ENCODE data around the gene PROC. TPM values are rescaled to one million over a fixed set of nuclear protein-coding genes. Genes with fewer than 3 reads are reported as not detected.

Gene PROC
- not detected for total RNA-seq
- not detected for polyA plus RNA-seq
- total RNA-seq = 0 to 0.17 (median 0.04) reads per million in 6 experiments

GRCh38 chr2:127418300-127419111 lies at the start of gene PROC:
TSS of gene PROC (plus strand) at chr2:127418427. CDS start at chr2:127419943, 1,516 bp downstream.
- H3K9me3 Mint-ChIP-seq = no peaks in the 10 kb centered on the region
- H3K4me1 Mint-ChIP-seq = peaks cover 11 to 35% (median 27%) of the 10 kb centered on the region in 4 donors
- DNase-seq (no peak), ATAC-seq (no peak)
- H3K36me3 Mint-ChIP-seq = no peaks in the 10 kb centered on the region
- POLR2A ChIA-PET = interaction anchor here (0.9 kb wide), 1 partner anchor 9 kb away, joined by 3 read pairs; no protein-coding TSS in a partner anchor
- H3K27ac Mint-ChIP-seq = peak within 1 kb of the TSS in 4 of 10 donors; percentile 9 to 78 (median 56)
- H3K27me3 Mint-ChIP-seq = peaks cover 3 to 32% (median 21%) of the 10 kb centered on the region in 5 donors
- peak within 1 kb of the TSS; percentile 20 to 87 (median 44) for H3K4me3 Mint-ChIP-seq

- H3K4me1 Mint-ChIP-seq = peaks cover 19 to 56% (median 47%) of the 10 kb centered on the region in 4 donors
- DNase-seq (no peak), ATAC-seq (no peak)
- H3K36me3 Mint-ChIP-seq = peaks cover 6 to 42% (median 24%) of the 10 kb centered on the region in 3 donors
- peaks cover 0 to 43% (median 26%) of the 10 kb centered on the region in 9 donors for H3K9me3 Mint-ChIP-seq
- no peaks in the 10 kb centered on the region for H3K27me3 Mint-ChIP-seq
- H3K4me3 Mint-ChIP-seq = no peak overlapping the region
- POLR2A ChIA-PET = no interaction called here
- no peak overlapping the region for H3K27ac Mint-ChIP-seq
Measured at GRCh38 chr2:127370010-127370409, 48.2 kb upstream of the PROC start.

GRCh38 chr2:127371037-127371436 lies 47.2 kb upstream of the PROC start:
- H3K4me3 Mint-ChIP-seq = no peak overlapping the region
- H3K27me3 Mint-ChIP-seq = no peaks in the 10 kb centered on the region
- POLR2A ChIA-PET = no interaction called here
- peaks cover 10 to 46% (median 28%) of the 10 kb centered on the region in 3 donors for H3K36me3 Mint-ChIP-seq
- peaks cover 15 to 48% (median 42%) of the 10 kb centered on the region in 4 donors for H3K4me1 Mint-ChIP-seq
- peaks cover 4 to 52% (median 33%) of the 10 kb centered on the region in 9 donors for H3K9me3 Mint-ChIP-seq
- no peak overlapping the region for H3K27ac Mint-ChIP-seq
- ATAC-seq (no peak), DNase-seq (no peak)

GRCh38 chr2:127373362-127374083 lies 44.7 kb upstream of the PROC start:
- H3K4me1 Mint-ChIP-seq = peaks cover 19 to 45% (median 37%) of the 10 kb centered on the region in 4 donors
- no peak overlapping the region for H3K27ac Mint-ChIP-seq
- peak overlapping the region in 1 of 10 donors; percentile 5 for H3K4me3 Mint-ChIP-seq
- ATAC-seq (no peak), DNase-seq (no peak)
- peaks cover 14 to 54% (median 28%) of the 10 kb centered on the region in 3 donors for H3K36me3 Mint-ChIP-seq
- H3K27me3 Mint-ChIP-seq = no peaks in the 10 kb centered on the region
- peaks cover 4 to 57% (median 34%) of the 10 kb centered on the region in 9 donors for H3K9me3 Mint-ChIP-seq
- POLR2A ChIA-PET = no interaction called here

GRCh38 chr2:127376257-127376656 lies 42.0 kb upstream of the PROC start:
- Mint-ChIP-seq H3K27me3 (no peaks in the 10 kb centered on the region), H3K4me3 (no peak overlapping the region), H3K9me3 (peaks cover 4 to 49% (median 31%) of the 10 kb centered on the region in 9 donors), H3K4me1 (peaks cover 22 to 53% (median 51%) of the 10 kb centered on the region in 4 donors), H3K27ac (no peak overlapping the region), H3K36me3 (peaks cover 14 to 40% (median 21%) of the 10 kb centered on the region in 3 donors)
- no peak for ATAC-seq
- no peak for DNase-seq
- POLR2A ChIA-PET = interaction anchor here (0.7 to 1.0 kb wide), 2 partner anchors 13 to 102 kb away, joined by 3 read pairs; no protein-coding TSS in a partner anchor

GRCh38 chr2:127377262-127377661 lies 41.0 kb upstream of the PROC start:
- Mint-ChIP-seq H3K9me3 (peaks cover 4 to 39% (median 24%) of the 10 kb centered on the region in 9 donors), H3K4me3 (peak overlapping the region in 1 of 10 donors; percentile 10), H3K4me1 (peaks cover 19 to 55% (median 50%) of the 10 kb centered on the region in 4 donors), H3K27ac (peak overlapping the region in 2 of 10 donors; percentile 54 to 55), H3K36me3 (peaks cover 11 to 31% (median 21%) of the 10 kb centered on the region in 3 donors), H3K27me3 (no peaks in the 10 kb centered on the region)
- POLR2A ChIA-PET = interaction anchor here (0.6 kb wide), 1 partner anchor 195 kb away, joined by 3 read pairs; no protein-coding TSS in a partner anchor
- DNase-seq (no peak), ATAC-seq (no peak)

GRCh38 chr2:127378720-127379119 lies 39.5 kb upstream of the PROC start:
- H3K4me1 Mint-ChIP-seq = peaks cover 28 to 65% (median 59%) of the 10 kb centered on the region in 4 donors
- POLR2A ChIA-PET = interaction anchor here (0.6 kb wide), 1 partner anchor 8 kb away, joined by 3 read pairs; no protein-coding TSS in a partner anchor

GRCh38 chr2:127379712-127380355 lies 38.4 kb upstream of the PROC start:
- peak overlapping the region in 3 of 10 donors; percentile 10 to 39 (median 11) for H3K27ac Mint-ChIP-seq
- no peak for ATAC-seq
- POLR2A ChIA-PET = interaction anchor here (0.6 kb wide), 1 partner anchor 7 kb away, joined by 3 read pairs; no protein-coding TSS in a partner anchor

More at GRCh38 chr2:127378720-127379119, 39.5 kb upstream of the PROC start:
- no peak for ATAC-seq
- peak overlapping the region in 1 of 10 donors; percentile 8 for H3K4me3 Mint-ChIP-seq
- peaks cover 14 to 23% (median 15%) of the 10 kb centered on the region in 3 donors for H3K36me3 Mint-ChIP-seq
- H3K27me3 Mint-ChIP-seq = no peaks in the 10 kb centered on the region
- peak overlapping the region in 1 of 10 donors; percentile 53 for H3K27ac Mint-ChIP-seq
- no peak for DNase-seq
- peaks cover 4 to 26% (median 16%) of the 10 kb centered on the region in 9 donors for H3K9me3 Mint-ChIP-seq

GRCh38 chr2:127381762-127382161 lies 36.5 kb upstream of the PROC start:
- Mint-ChIP-seq H3K36me3 (peaks cover 0 to 12% (median 8%) of the 10 kb centered on the region in 3 donors), H3K4me1 (peaks cover 33 to 86% (median 79%) of the 10 kb centered on the region in 4 donors), H3K9me3 (no peaks in the 10 kb centered on the region), H3K27ac (peak overlapping the region in 4 of 10 donors; percentile 9 to 39 (median 18)), H3K4me3 (peak overlapping the region in 4 of 10 donors; percentile 1 to 55 (median 19)), H3K27me3 (no peaks in the 10 kb centered on the region)
- no peak for ATAC-seq
- POLR2A ChIA-PET = no interaction called here
- DNase-seq = no peak

More at GRCh38 chr2:127379712-127380355, 38.4 kb upstream of the PROC start:
- no peak overlapping the region for H3K4me3 Mint-ChIP-seq
- H3K36me3 Mint-ChIP-seq = peaks cover 4 to 19% (median 14%) of the 10 kb centered on the region in 3 donors
- H3K9me3 Mint-ChIP-seq = peaks cover 0 to 15% (median 7%) of the 10 kb centered on the region in 9 donors
- H3K27me3 Mint-ChIP-seq = no peaks in the 10 kb centered on the region
- peaks cover 29 to 73% (median 66%) of the 10 kb centered on the region in 4 donors for H3K4me1 Mint-ChIP-seq
- no peak for DNase-seq

GRCh38 chr2:127382831-127383230 lies 35.4 kb upstream of the PROC start:
- POLR2A ChIA-PET = no interaction called here
- ATAC-seq = no peak
- Mint-ChIP-seq H3K9me3 (peaks cover 0 to 2% (median 0%) of the 10 kb centered on the region in 9 donors), H3K27me3 (no peaks in the 10 kb centered on the region), H3K4me3 (peak overlapping the region in 5 of 10 donors; percentile 3 to 43 (median 19)), H3K36me3 (peaks cover 0 to 8% (median 8%) of the 10 kb centered on the region in 3 donors), H3K27ac (peak overlapping the region in 5 of 10 donors; percentile 15 to 53 (median 34)), H3K4me1 (peaks cover 33 to 83% (median 78%) of the 10 kb centered on the region in 4 donors)
- no peak for DNase-seq

GRCh38 chr2:127384529-127384928 lies 33.7 kb upstream of the PROC start:
- Mint-ChIP-seq H3K9me3 (peaks cover 0 to 2% (median 0%) of the 10 kb centered on the region in 9 donors), H3K4me1 (peaks cover 40 to 85% (median 81%) of the 10 kb centered on the region in 4 donors), H3K27ac (peak overlapping the region in 7 of 10 donors; percentile 9 to 73 (median 45)), H3K4me3 (peak overlapping the region in 6 of 10 donors; percentile 3 to 64 (median 17)), H3K36me3 (peaks cover 0 to 8% (median 8%) of the 10 kb centered on the region in 3 donors), H3K27me3 (no peaks in the 10 kb centered on the region)
- DNase-seq (no peak), ATAC-seq (no peak)
- POLR2A ChIA-PET = interaction anchor here (1.2 kb wide), 1 partner anchor 90 kb away, joined by 4 read pairs; the partner anchor contains the start of gene ERCC3
